ENCODE measurements around the gene TPCN2. TPM values are rescaled to one million over a fixed set of nuclear protein-coding genes. Genes with fewer than 3 reads are reported as not detected.

The TPCN2 gene
- total and polyA plus RNA-seq, 4 donors = 6.4 to 20.8 (median 12.1) TPM

- TF ChIP-seq ATF3 (IDR thresholded peaks at IDR 0.05) (no peak), MAX (IDR thresholded peaks at IDR 0.05) (no peak), ZBTB33 (IDR thresholded peaks at IDR 0.05) (no peak), SP1 (IDR thresholded peaks at IDR 0.05) (no peak), REST (IDR thresholded peaks at IDR 0.05) (no peak), GABPA (IDR thresholded peaks at IDR 0.05 in 1 of 2, conservative IDR thresholded peaks at IDR 0.05 in 1 of 2) (no peak), FOXA1 (IDR thresholded peaks at IDR 0.05) (no peak), RAD21 (IDR thresholded peaks at IDR 0.05) (no peak), JUND (IDR thresholded peaks at IDR 0.05) (no peak), HNF4G (IDR thresholded peaks at IDR 0.05) (no peak), RXRA (IDR thresholded peaks at IDR 0.05) (no peak)
- Histone ChIP-seq H3K9ac (ENCODE audit: low read depth in 1 of 2, low read length in 2 of 2) (no peak overlapping the region), H3K4me1 (ENCODE audit: control insufficient read depth in 4 of 4, insufficient read depth in 4 of 4, low read length in 3 of 4) (no peaks in the 10 kb centered on the region), H3K27me3 (ENCODE audit: control insufficient read depth in 4 of 4, insufficient read depth in 4 of 4, low read length in 3 of 4) (no peaks in the 10 kb centered on the region), H3K27ac (ENCODE audit: low read depth in 1 of 2, low read length in 2 of 2) (no peak overlapping the region), H3K9me3 (ENCODE audit: control insufficient read depth in 4 of 4, low read length in 3 of 4) (no peaks in the 10 kb centered on the region), H3K36me3 (ENCODE audit: control insufficient read depth in 4 of 4, insufficient read depth in 3 of 4, low read depth in 1 of 4, low read length in 3 of 4) (peaks cover 0 to 25% (median 11%) of the 10 kb centered on the region in 4 donors), H3K4me3 (ENCODE audit: low read depth in 1 of 3, low read length in 3 of 3) (no peak overlapping the region)
- DNase-seq (ENCODE audit: low spot score) = no peak
- WGBS = 97% methylated on average over 18 of the region's 18 CpGs
Observed at GRCh38 chr11:69092263-69092662, 43.5 kb downstream of the TPCN2 start.

- no peak for TF ChIP-seq HNF4A (conservative IDR thresholded peaks at IDR 0.05)
- no peak for TF ChIP-seq SP1 (IDR thresholded peaks at IDR 0.05)
- no peak for TF ChIP-seq RXRA (IDR thresholded peaks at IDR 0.05)
- TF ChIP-seq EGR1 (IDR thresholded peaks at IDR 0.05; ENCODE audit: low read depth in 2 of 2) = no peak
- TF ChIP-seq JUND (IDR thresholded peaks at IDR 0.05) = no peak
- no peak for TF ChIP-seq HNF4G (IDR thresholded peaks at IDR 0.05)
- no peak for TF ChIP-seq NR2F2 (IDR thresholded peaks at IDR 0.05)
- no peak for TF ChIP-seq YY1 (IDR thresholded peaks at IDR 0.05)
- TF ChIP-seq GABPA (IDR thresholded peaks at IDR 0.05 in 1 of 2, conservative IDR thresholded peaks at IDR 0.05 in 1 of 2) = no peak
- TF ChIP-seq FOXA2 (IDR thresholded peaks at IDR 0.05) = no peak
- no peak for TF ChIP-seq MAX (IDR thresholded peaks at IDR 0.05)
- TF ChIP-seq FOXA1 (IDR thresholded peaks at IDR 0.05) = no peak
- no peak for TF ChIP-seq ZBTB33 (IDR thresholded peaks at IDR 0.05)
- TF ChIP-seq ATF3 (IDR thresholded peaks at IDR 0.05) = no peak
- no peak for TF ChIP-seq RAD21 (IDR thresholded peaks at IDR 0.05)
- Histone ChIP-seq H3K4me1 (ENCODE audit: control insufficient read depth in 4 of 4, insufficient read depth in 4 of 4, low read length in 3 of 4) (no peaks in the 10 kb centered on the region), H3K9ac (ENCODE audit: low read depth in 1 of 2, low read length in 2 of 2) (no peak overlapping the region), H3K27ac (ENCODE audit: low read depth in 1 of 2, low read length in 2 of 2) (no peak overlapping the region), H3K36me3 (ENCODE audit: control insufficient read depth in 4 of 4, insufficient read depth in 3 of 4, low read depth in 1 of 4, low read length in 3 of 4) (peaks cover 0 to 18% (median 10%) of the 10 kb centered on the region in 4 donors), H3K9me3 (ENCODE audit: control insufficient read depth in 4 of 4, low read length in 3 of 4) (no peaks in the 10 kb centered on the region), H3K4me3 (ENCODE audit: low read depth in 1 of 3, low read length in 3 of 3) (no peak overlapping the region), H3K27me3 (ENCODE audit: control insufficient read depth in 4 of 4, insufficient read depth in 4 of 4, low read length in 3 of 4) (no peaks in the 10 kb centered on the region)
- no peak for DNase-seq (ENCODE audit: low spot score)
- 90% methylated on average over 10 of the region's 10 CpGs for WGBS
Observed at GRCh38 chr11:69093106-69093505, 44.4 kb downstream of the TPCN2 start.
